NCI-H1048 (cell line): ENCODE measurements around the gene NAT16.
"Not testable (repeated sequence)": the region's sequence is repeated elsewhere in the genome, so short reads cannot be mapped to it uniquely, and the experiment has no call there.

Source experiments
- DNase-seq: peaks from one replicate; lab custom pipeline; 2025; lab: John Stamatoyannopoulos, UW

NAT16 gene

GRCh38 chr7:101180130-101180755 lies at the start of gene NAT16:
TSS of gene NAT16 (minus strand) at chr7:101180293. CDS start at chr7:101174807, 5,486 bp downstream.
- no peak for DNase-seq

- DNase-seq: no peak
These were observed 46.6 kb upstream of the NAT16 start for GRCh38 chr7:101226721-101227120.

- no peak for DNase-seq
These were observed 45.6 kb upstream of the NAT16 start for GRCh38 chr7:101225650-101226049.

GRCh38 chr7:101223528-101223927 lies 43.4 kb upstream of the NAT16 start:
- no peak for DNase-seq

- DNase-seq: no peak
These were observed 42.3 kb upstream of the NAT16 start for GRCh38 chr7:101222275-101222830.

GRCh38 chr7:101220295-101220694 lies 40.2 kb upstream of the NAT16 start:
- DNase-seq: no peak

- no peak for DNase-seq
These were observed 38.4 kb upstream of the NAT16 start for GRCh38 chr7:101218236-101219125.

GRCh38 chr7:101217388-101218235 lies 37.5 kb upstream of the NAT16 start, which contains the start of the genes PLOD3 and ZNHIT1:
TSS of gene PLOD3 (minus strand) at chr7:101217581. CDS start at chr7:101217274, 307 bp downstream.
TSS of gene ZNHIT1 (plus strand) at chr7:101218165. CDS start at chr7:101218196, 31 bp downstream.
- DNase-seq: peak; percentile 91

- DNase-seq: no peak
These were observed 36.8 kb upstream of the NAT16 start for GRCh38 chr7:101216860-101217387.

GRCh38 chr7:101216001-101216859 lies 36.1 kb upstream of the NAT16 start:
- DNase-seq: no peak

GRCh38 chr7:101212014-101212413 lies 31.9 kb upstream of the NAT16 start:
- no peak for DNase-seq

- DNase-seq: no peak
These were observed 31.4 kb upstream of the NAT16 start for GRCh38 chr7:101211501-101211900.

- DNase-seq: no peak
These were observed 30.1 kb upstream of the NAT16 start for GRCh38 chr7:101210143-101210542.

GRCh38 chr7:101208794-101209193 lies 28.7 kb upstream of the NAT16 start:
- DNase-seq: no peak

- no peak for DNase-seq
These were observed 27.4 kb upstream of the NAT16 start for GRCh38 chr7:101207459-101207858.

GRCh38 chr7:101206665-101207042 lies 26.6 kb upstream of the NAT16 start:
- DNase-seq: no peak

GRCh38 chr7:101205901-101206664 lies 26.0 kb upstream of the NAT16 start:
- no peak for DNase-seq

GRCh38 chr7:101203740-101204738 lies 23.9 kb upstream of the NAT16 start:
- DNase-seq: not testable (repeated sequence)

GRCh38 chr7:101202603-101202918 lies 22.5 kb upstream of the NAT16 start:
- no peak for DNase-seq
